AG09319 (cell line): ENCODE measurements around the gene PLEKHA4.
"Not testable (repeated sequence)": the region's sequence is repeated elsewhere in the genome, so short reads cannot be mapped to it uniquely, and the experiment has no call there.

Source experiments
- DNase-seq: peaks from one replicate; pipeline ENCODE4 v3.0.0-alpha.2; 2010; ENCODE audit warnings: low read depth; ENCODE audit errors: extremely low read depth
- TF ChIP-seq, protein P1 (sequence below): IDR thresholded peaks from 2 replicates; pipeline ENCODE4 v1.5.1; 2011; ENCODE audit warnings: low read depth, mild to moderate bottlenecking, inconsistent platforms, low read length, moderate library complexity

The PLEKHA4 gene

DNA sequence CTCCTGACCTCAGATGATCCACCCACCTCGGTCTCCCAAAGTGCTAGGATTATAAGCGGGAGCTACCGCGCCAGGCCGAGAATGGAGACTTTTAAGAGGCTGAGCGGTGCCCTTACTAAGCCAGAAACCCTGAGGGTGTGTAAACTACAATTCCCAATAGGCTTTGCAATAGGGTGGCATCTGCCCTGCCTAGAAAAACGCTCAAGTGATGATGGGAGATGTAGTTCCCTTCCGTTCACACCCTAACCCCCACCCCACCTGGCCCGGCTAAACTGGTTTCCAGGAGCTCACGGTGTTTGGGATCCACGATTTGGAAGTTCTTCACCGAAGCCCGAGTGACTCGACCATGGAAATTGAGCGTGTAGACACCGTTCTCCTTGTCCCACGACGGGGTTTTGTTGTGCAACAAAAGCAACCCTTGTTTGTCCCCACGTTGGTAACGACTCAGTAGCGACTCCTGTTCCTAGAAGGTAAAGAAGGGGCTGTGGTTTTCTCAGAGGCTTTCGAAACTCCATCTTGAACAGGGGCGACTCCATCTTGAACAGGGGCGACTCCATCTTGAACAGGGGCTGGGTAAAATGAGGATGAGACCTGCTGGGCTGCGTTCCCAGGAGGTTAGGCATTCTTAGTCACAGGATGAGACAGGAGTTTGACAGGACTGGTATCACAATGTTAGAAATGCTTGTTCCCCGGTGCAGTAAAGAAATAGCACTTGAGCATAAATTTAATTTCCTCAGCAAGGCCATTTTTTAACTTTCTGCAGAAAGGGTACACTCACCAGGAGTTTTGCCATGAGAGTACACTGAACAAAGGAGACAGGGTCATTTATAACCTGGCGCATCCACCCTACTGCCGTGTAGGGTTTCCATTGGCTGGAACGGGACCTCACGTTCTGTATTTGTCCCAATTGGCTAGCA lies 13.6 kb upstream of the PLEKHA4 start:
- TF ChIP-seq, protein P1, sequence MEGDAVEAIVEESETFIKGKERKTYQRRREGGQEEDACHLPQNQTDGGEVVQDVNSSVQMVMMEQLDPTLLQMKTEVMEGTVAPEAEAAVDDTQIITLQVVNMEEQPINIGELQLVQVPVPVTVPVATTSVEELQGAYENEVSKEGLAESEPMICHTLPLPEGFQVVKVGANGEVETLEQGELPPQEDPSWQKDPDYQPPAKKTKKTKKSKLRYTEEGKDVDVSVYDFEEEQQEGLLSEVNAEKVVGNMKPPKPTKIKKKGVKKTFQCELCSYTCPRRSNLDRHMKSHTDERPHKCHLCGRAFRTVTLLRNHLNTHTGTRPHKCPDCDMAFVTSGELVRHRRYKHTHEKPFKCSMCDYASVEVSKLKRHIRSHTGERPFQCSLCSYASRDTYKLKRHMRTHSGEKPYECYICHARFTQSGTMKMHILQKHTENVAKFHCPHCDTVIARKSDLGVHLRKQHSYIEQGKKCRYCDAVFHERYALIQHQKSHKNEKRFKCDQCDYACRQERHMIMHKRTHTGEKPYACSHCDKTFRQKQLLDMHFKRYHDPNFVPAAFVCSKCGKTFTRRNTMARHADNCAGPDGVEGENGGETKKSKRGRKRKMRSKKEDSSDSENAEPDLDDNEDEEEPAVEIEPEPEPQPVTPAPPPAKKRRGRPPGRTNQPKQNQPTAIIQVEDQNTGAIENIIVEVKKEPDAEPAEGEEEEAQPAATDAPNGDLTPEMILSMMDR, result no peak
- DNase-seq, result no peak

DNA sequence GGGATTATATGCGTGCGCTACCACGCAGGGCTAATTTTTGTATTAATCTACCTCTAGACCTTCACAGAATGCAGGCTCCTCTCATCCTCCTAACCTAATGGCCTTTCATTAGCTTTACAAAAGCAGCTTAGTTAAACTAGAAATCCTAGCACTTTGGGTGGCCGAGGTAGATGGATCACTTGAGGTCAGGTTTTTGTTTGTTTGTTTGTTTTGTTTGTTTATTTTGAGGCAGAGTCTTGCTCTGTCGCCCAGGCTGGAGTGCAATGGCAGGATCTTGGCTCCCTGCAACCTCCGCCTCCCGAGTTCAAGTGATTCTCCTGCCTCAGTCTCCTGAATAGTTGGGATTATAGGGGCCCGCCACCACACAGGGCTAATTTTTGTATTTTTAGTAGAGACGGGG lies 11.3 kb upstream of the PLEKHA4 start:
- not testable (repeated sequence) for DNase-seq

DNA sequence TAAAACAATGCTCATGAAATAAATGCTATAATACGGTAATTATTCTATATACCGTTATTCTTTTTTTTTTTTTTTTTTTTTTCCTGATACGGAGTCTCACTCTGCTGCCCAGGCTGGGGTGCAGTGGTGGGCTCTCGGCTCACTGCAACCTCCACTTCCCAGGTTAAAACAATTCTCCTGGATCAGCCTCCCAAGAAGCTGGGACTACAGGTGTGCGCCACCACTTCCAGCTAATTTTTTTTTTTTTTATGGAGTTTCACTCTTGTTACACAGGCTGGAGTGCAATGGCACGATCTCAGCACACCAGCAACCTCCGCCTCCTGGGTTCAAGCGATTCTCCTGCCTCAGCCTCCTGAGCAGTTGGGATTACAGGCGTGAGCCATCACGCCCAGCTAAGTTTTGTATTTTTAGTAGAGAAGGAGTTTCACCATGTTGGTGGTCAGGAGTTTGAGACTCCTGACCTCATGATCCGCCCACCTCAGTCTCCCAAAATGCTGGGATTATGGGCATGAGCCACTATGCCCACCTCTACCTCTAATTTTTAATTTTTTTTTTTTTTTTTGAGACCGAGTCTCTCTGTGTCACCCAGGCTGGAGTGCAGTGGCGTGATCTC lies 10.7 kb upstream of the PLEKHA4 start:
- TF ChIP-seq, protein P1, result no peak
- DNase-seq, result no peak

DNA sequence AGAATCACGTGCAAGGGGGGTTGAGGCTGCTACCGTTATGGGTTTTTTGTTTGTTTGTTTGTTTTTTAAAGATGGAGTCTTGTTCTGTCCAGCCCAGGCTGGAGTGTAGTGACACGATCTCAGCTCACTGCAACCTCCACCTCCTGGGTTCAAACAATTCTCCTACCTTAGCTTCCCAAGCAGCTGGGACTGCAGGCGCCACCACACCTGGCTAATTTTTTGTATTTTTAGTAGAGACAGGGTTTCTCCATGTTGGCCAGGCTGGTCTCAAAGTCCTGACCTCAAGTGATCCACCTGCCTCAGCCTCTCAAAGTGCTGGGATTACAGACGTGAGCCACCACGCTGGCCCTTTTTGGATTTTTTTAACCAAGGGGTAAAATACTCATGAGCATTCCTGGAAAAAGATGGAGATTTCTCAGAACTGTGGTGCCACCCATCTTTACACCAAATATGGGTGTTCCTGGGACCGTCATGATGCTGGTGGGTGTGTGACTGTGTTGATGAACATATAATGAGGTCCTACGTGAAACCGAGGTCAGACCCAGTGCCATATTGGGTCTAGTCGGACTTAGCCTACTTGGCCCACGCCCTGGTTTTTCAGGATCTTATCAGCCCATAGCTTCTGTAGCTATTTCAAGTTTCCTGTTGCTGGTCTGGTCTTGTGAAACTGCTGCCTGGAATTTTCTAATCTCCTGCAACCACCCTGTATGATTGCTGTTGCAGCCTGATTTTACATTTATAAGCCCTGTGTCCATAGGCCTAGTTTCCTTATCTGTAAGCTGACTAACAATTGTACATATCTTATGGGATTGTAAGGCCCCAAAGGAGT lies 10.0 kb upstream of the PLEKHA4 start:
- TF ChIP-seq, protein P1, result no peak
- no peak for DNase-seq

DNA sequence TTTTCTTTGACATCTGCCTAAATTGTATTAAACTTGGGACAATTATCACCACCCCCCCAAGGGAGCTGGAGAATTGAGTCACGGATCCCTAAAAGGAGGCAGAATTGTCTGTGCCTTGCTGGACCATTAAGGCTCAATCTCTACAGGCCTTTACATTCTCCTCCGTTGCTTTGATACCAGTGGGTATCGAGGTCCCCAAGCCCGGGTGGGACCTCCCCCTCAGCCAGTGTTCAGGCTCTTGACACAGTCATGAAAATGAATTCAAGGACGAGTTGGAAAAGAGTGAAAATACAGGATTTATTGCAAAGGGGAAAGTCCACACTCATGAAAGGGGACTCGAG lies 9.4 kb upstream of the PLEKHA4 start:
- TF ChIP-seq, protein P1, result no peak
- no peak for DNase-seq

DNA sequence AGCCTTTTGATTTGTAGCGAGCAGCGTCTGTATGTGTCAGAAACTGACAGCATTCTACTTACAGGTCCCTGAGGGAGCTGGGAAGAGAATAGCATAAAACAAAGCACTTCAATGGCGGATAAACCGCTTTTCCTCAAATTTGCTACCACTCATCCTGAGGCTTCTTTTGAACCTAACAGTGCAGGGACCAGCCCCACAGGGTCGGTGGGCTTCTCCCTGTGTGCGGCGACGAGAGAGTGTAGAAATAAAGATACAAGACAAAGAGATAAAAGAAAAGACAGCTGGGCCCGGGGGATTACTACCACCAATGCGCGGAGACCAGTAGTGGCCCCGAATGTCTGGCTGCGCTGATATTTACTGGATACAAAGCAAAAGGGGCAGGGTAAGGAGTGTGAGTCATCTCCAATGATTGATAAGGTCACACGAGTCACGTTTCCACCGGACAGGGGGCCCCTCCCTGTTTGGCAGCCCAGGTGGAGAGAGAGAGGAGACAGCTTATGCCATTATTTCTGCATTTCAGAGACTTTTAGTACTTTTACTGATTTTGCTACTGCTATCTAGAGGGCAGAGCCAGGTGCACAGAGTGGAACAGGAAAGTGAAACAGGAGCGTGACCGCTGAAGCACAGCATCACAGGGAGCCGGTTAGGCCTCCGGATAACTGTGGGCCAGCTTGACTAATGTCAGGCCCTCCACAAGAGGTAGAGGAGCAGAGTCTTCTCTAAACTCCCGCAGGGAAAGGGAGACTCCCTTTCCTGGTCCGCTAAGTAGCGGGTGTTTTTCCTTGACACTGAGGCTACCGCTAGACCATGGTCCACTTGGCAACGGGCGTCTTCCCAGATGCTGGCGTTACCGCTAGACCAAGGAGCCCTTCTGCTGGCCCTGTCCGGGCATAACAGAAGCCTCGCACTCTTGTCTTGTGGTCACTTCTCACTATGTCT lies 7.9 kb upstream of the PLEKHA4 start:
- DNase-seq, result not testable (repeated sequence)

DNA sequence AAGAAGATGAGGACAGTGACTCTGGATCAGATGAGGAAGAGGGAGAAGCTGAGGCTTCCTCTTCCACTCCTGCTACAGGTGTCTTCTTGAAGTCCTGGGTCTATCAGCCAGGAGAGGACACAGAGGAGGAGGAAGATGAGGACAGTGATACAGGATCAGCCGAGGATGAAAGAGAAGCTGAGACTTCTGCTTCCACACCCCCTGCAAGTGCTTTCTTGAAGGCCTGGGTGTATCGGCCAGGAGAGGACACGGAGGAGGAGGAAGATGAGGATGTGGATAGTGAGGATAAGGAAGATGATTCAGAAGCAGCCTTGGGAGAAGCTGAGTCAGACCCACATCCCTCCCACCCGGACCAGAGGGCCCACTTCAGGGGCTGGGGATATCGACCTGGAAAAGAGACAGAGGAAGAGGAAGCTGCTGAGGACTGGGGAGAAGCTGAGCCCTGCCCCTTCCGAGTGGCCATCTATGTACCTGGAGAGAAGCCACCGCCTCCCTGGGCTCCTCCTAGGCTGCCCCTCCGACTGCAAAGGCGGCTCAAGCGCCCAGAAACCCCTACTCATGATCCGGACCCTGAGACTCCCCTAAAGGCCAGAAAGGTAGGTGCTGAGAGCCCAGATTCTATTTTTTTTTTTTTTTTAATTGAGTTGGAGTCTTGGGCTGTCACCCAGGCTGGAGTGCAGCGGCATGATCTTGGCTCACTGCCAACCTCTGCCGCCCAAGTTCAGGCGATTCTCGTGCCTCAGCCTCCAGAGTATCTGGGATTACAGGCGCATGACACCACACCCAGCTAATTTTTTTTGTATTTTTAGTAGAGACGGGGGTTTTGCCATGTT lies 6.1 kb upstream of the PLEKHA4 start:
- TF ChIP-seq, protein P1, result no peak
- no peak for DNase-seq
